Small intestine (tissue), 7 donors: Measurements from ENCODE around the gene TPM2. TPM values are rescaled to one million over a fixed set of nuclear protein-coding genes. Genes with fewer than 3 reads are reported as not detected.
A peak's percentile ranks its signal among the peaks of the same experiment; 100 is the strongest.
"Not testable (repeated sequence)": the region's sequence is repeated elsewhere in the genome, so short reads cannot be mapped to it uniquely, and the experiment has no call there.

Experiments
- DNase-seq, 2 donors: peaks; one replicate each; pipeline versions ENCODE4 v3.0.0 to v3.0.0-alpha.2; 2013
- FAIRE-seq: peaks from 2 replicates; lab custom pipeline; 2012; peaks lifted over from hg19 to GRCh38; lab: Jason Lieb, UNC
- H3K27ac ChIP-seq, 3 donors: one replicate each; pipeline ENCODE4 v1.5.1; 2013; ENCODE audit warnings: low read length in 2 of 3, mild to moderate bottlenecking in 2 of 3, control low read depth in 1 of 3, inconsistent platforms in 1 of 3, low read depth in 1 of 3, moderate library complexity in 1 of 3
- H3K27me3 ChIP-seq, 3 donors: one replicate each; pipeline ENCODE4 v1.6.1; 2013; ENCODE audit warnings: low read length in 3 of 3, inconsistent platforms in 1 of 3; ENCODE audit not compliant: control insufficient read depth in 3 of 3, insufficient read depth in 3 of 3
- H3K36me3 ChIP-seq, 3 donors: one replicate each; pipeline ENCODE4 v1.6.1; 2013; ENCODE audit warnings: low read length in 3 of 3, inconsistent platforms in 1 of 3, low read depth in 1 of 3, mild to moderate bottlenecking in 1 of 3, moderate library complexity in 1 of 3; ENCODE audit not compliant: control insufficient read depth in 3 of 3, insufficient read depth in 2 of 3
- H3K4me1 ChIP-seq, 3 donors: one replicate each; pipeline ENCODE4 v1.6.1; 2013; ENCODE audit warnings: low read length in 2 of 3, inconsistent platforms in 1 of 3, low read depth in 1 of 3, mild to moderate bottlenecking in 1 of 3, moderate library complexity in 1 of 3; ENCODE audit not compliant: control insufficient read depth in 3 of 3, insufficient read depth in 2 of 3
- H3K4me3 ChIP-seq, 3 donors: one replicate each; pipeline ENCODE4 v1.5.1; 2013; ENCODE audit warnings: low read length in 3 of 3, control low read depth in 1 of 3, inconsistent platforms in 1 of 3, low read depth in 1 of 3, mild to moderate bottlenecking in 1 of 3, moderate library complexity in 1 of 3
- H3K9me3 ChIP-seq, 2 donors: one replicate each; pipeline ENCODE4 v1.6.1; 2013; ENCODE audit warnings: low read depth in 1 of 2, low read length in 1 of 2; ENCODE audit not compliant: control insufficient read depth in 2 of 2, insufficient read depth in 1 of 2
- WGBS, 3 donors: extraction: QIAGEN DNeasy Blood & Tissue Kit; methylation state at CpG; one replicate each; pipeline ENCODE4 v1.1.7; 2013; 5-methylcytosine and 5-hydroxymethylcytosine counted together
- polyA plus RNA-seq, 4 donors: library from polyadenylated mRNA; stranded (reverse) in 3 of 4; unstranded in 1 of 4; fragments of 200-250 nt in 3 of 4; fragments of 120-200 nt in 1 of 4; gene quantifications; one replicate each; pipeline versions ENCODE4 v1.2.1 to v1.2.3, GENCODE V29; 2013
- donor health status: healthy with polysubstance abuse.
- donor health status: control.
- donor health status: control.
- donor health status: Bipolar disorder and iron deficiency.
- donor health status: healthy.

The TPM2 gene
- polyA plus RNA-seq, 4 donors: 23.0 to 253 (median 81.2) TPM

DNA sequence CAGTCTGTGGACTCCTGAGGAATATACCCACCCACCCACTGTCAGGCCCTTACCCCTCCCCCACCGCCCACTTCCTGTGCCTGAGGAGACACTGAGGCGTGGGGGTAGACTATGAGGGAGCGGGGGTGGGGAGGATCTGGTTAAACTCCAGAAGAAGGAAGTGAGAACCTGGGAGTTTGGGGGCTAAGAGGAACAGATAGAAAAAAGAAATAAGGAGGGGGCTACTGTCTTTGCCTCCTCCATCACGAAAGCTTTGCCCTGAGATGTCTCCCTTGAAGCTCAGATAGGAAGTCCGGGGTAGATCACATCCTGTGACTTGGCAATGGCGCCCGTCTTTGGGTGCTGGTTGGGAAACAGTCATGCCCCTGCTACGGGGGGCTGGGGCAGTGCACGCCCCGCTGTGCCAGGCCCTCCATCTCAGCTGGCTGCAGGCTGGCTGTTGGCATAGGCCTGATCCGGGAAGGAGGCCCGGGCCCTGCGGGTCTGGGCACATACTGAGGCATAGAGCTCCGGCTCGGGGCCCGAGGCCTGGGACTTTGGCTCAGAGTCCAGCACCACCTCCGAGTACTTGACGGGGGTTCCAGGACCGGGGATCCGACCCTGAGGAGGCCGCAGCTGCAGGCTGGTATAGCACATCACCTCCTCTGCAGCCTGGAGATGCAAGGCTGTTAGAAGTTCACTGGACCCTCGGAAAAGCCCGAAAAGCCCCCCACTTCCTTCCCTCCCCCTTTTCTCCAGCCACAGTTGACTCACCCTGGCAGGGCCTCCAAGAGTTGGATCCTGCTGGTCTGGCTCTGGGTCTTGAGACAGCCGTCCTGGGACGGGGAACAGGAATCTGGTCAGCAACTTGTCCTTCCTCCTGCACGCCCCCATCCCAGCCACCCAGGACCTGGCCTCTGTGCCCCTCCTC is 40.0 kb downstream of the TPM2 start:
- peak overlapping the region in 2 of 3 donors; percentile 31 to 52 for H3K4me3 ChIP-seq
- no peaks in the 10 kb centered on the region for H3K27me3 ChIP-seq
- FAIRE-seq (no peak), DNase-seq (no peak)
- WGBS, 3 donors: 67 to 83% (median 70%) methylated on average over 26 of the region's 26 CpGs
- H3K4me1 ChIP-seq: peaks cover 0 to 15% (median 2%) of the 10 kb centered on the region in 3 donors
- peak overlapping the region in 1 of 3 donors; percentile 47 for H3K27ac ChIP-seq
- no peaks in the 10 kb centered on the region for H3K36me3 ChIP-seq
- no peaks in the 10 kb centered on the region for H3K9me3 ChIP-seq

DNA sequence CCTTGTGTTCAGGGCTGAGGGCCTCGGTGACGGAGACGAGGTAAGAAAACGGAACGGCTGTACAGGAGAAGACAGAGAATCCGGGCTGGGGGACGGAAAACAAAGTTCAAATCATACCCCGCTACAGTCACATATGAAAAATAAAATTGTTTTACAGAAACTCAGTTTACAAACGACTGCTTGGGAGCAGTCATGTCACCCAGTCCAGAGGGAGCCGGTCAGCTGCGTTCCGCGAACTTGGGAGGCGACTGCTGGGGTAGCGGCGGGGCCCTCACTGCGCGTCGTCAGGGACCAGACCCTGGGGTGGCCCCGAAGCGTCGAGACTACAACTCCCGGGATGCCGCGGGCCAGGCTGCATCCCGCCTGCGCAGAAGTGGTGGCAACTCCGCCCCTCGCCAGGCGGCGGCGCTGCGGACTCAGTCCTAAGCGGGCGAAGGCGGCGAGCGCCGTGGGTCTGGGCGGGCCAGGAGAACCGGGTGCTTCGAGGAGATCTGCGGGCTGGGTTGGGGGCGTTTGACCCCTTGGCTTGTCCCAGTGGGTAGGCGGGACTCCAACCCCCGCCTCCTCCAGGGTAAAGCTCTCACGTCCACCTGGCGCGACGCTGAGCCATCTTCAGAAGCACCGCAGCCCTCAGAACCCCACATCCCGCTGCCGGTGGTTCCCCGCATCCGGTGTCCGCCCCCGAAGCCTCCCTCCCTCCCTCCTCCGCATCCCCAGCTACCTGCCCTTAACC is 43.0 kb downstream of the TPM2 start:
- peak; percentile 89 to 98 for DNase-seq
- Histone ChIP-seq H3K27me3 (no peaks in the 10 kb centered on the region), H3K4me1 (peaks cover 0 to 11% (median 2%) of the 10 kb centered on the region in 3 donors), H3K4me3 (peak overlapping the region; percentile 41 to 68 (median 67)), H3K9me3 (no peaks in the 10 kb centered on the region), H3K36me3 (no peaks in the 10 kb centered on the region), H3K27ac (peak overlapping the region; percentile 89 to 95 (median 93))
- WGBS, 3 donors: 0 to 1% (median 0%) methylated on average over 49 to 58 of the region's 58 CpGs
- FAIRE-seq: no peak

DNA sequence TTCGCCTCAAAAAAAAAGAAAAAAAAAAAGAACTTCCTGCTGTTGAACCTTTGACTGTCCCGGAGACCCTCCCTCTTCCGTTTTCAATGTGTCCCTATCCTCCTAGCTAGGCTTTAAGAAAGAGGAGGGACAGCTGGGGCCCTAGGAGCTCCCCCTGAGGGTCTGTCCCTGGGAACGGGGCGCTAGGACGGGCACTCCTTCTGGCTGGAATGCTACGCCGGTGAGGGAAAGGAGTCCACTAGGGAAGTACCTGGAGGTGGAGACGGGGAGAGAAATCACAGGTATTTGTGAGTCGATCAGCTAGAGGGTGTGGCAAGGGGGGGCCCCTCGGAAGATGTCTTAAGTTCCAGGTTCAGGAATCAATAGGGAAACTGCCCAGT is 43.6 kb downstream of the TPM2 start:
- Histone ChIP-seq H3K4me1 (peaks cover 0 to 11% (median 2%) of the 10 kb centered on the region in 3 donors), H3K27ac (peak overlapping the region; percentile 89 to 95 (median 93)), H3K4me3 (peak overlapping the region; percentile 31 to 68 (median 67)), H3K9me3 (no peaks in the 10 kb centered on the region), H3K36me3 (no peaks in the 10 kb centered on the region), H3K27me3 (no peaks in the 10 kb centered on the region)
- WGBS, 3 donors: 1 to 2% (median 1%) methylated on average over 11 of the region's 11 CpGs
- FAIRE-seq (no peak), DNase-seq (peak; percentile 77 to 92)

GRCh38 chr9:35645736-35646135 is 44.0 kb downstream of the TPM2 start:
- peak in 1 of 2 donors; percentile 33 for DNase-seq
- not testable (repeated sequence) for FAIRE-seq
- 17 to 28% (median 25%) methylated on average over 10 of the region's 10 CpGs for WGBS, 3 donors

GRCh38 chr9:35643046-35643445 is 46.7 kb downstream of the TPM2 start:
- Histone ChIP-seq H3K4me3 (no peak overlapping the region), H3K4me1 (peaks cover 0 to 6% (median 2%) of the 10 kb centered on the region in 3 donors), H3K36me3 (peaks cover 0 to 4% (median 0%) of the 10 kb centered on the region in 3 donors), H3K27me3 (no peaks in the 10 kb centered on the region), H3K27ac (no peak overlapping the region), H3K9me3 (no peaks in the 10 kb centered on the region)
- WGBS, 3 donors: 94 to 97% (median 96%) methylated on average over 12 of the region's 12 CpGs
- FAIRE-seq: no peak
- no peak for DNase-seq

More at GRCh38 chr9:35645736-35646135, 44.0 kb downstream of the TPM2 start:
- not testable (repeated sequence) for H3K27me3 ChIP-seq, H3K36me3 ChIP-seq, H3K9me3 ChIP-seq, H3K4me1 ChIP-seq
- H3K4me3 ChIP-seq: peak overlapping the region in 2 of 3 donors; percentile 67 to 68
- peak overlapping the region; percentile 89 to 95 (median 93) for H3K27ac ChIP-seq

DNA sequence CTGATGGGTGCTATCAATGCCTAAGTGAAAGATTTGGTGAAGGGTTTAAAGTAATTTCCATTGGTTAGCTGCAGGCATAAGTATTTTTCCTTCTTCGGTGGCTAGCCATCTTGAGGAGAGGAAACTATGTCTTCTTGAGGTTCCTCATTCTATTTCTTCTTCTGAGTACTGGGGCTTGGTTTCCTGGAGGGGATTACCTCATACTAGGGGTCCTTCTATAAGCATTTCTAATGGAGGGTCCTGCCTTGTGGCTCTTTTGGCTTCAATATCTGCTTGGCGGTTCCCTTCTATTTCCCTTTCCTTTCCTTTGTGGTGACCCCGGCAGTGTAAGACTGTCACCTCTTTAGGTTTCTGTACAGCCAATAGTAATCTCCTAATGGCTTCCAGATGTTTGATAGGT is 48.2 kb downstream of the TPM2 start:
- not testable (repeated sequence) for H3K4me3 ChIP-seq, H3K36me3 ChIP-seq, DNase-seq, H3K27me3 ChIP-seq, H3K4me1 ChIP-seq, H3K9me3 ChIP-seq, FAIRE-seq, H3K27ac ChIP-seq
- 83 to 95% (median 85%) methylated on average over 3 of the region's 3 CpGs for WGBS, 3 donors

- H3K36me3 ChIP-seq, H3K27ac ChIP-seq, DNase-seq, H3K27me3 ChIP-seq, H3K4me3 ChIP-seq, H3K9me3 ChIP-seq, H3K4me1 ChIP-seq, FAIRE-seq: not testable (repeated sequence)
- 97 to 98% (median 98%) methylated on average over 15 of the region's 15 CpGs for WGBS, 3 donors
Observed at GRCh38 chr9:35640431-35640830, 49.3 kb downstream of the TPM2 start.

DNA sequence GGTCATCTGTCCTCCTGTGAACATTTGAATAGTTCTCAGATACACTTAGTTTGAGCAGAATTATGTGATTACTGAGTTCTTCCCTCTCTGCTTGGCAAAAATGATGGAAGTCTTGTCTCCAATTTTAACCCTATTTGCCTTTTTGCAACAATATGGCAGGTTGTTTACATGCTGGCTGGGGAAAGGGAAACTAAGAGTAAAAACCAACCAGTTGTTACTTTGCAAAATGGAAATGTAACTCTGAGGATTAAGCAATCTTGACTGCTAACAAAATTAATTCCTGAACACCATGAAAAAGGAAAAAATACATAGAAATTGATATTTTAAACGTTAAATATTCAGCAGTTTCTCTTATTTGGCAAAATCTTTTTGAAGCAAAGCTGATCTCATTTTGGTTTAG is 50.1 kb downstream of the TPM2 start:
- no peaks in the 10 kb centered on the region for H3K4me1 ChIP-seq
- 78 to 94% (median 92%) methylated on average over 1 of the region's 1 CpG for WGBS, 3 donors

More for the DNA sequence above, 50.1 kb downstream of the TPM2 start:
- DNase-seq (no peak), FAIRE-seq (no peak)
- no peaks in the 10 kb centered on the region for H3K27me3 ChIP-seq
- no peak overlapping the region for H3K4me3 ChIP-seq
- peaks cover 0 to 4% (median 0%) of the 10 kb centered on the region in 3 donors for H3K36me3 ChIP-seq
- peaks cover 0 to 5% of the 10 kb centered on the region in 2 donors for H3K9me3 ChIP-seq
- H3K27ac ChIP-seq: no peak overlapping the region
